Mucosa of descending colon (tissue), 3 donors: ENCODE measurements around the gene UBXN11. TPM values are rescaled to one million over a fixed set of nuclear protein-coding genes. Genes with fewer than 3 reads are reported as not detected.
"Not testable (repeated sequence)": the region's sequence is repeated elsewhere in the genome, so short reads cannot be mapped to it uniquely, and the experiment has no call there.

ENCODE experiments used
- ATAC-seq: fragments of 200-7000 bp; cut with Tn5 transposase; one replicate; pipeline ENCODE4 v1.9.1; 2020; ENCODE audit warnings: mild to moderate bottlenecking, moderate library complexity
- DNase-seq, 3 donors: peaks; one replicate each; pipeline ENCODE4 v3.0.0-alpha.2; 2020
- H3K36me3 ChIP-seq: fragments of 200-600 bp; one replicate; pipeline ENCODE4 v1.8.0; 2021; ENCODE audit warnings: low read depth, mild to moderate bottlenecking
- H3K4me1 ChIP-seq: fragments of 200-600 bp; one replicate; pipeline ENCODE4 v1.8.0; 2021; ENCODE audit warnings: low read depth, mild to moderate bottlenecking
- H3K4me3 ChIP-seq: fragments of 200-600 bp; one replicate; pipeline ENCODE4 v1.8.0; 2021; ENCODE audit warnings: mild to moderate bottlenecking
- H3K9me3 ChIP-seq: fragments of 200-600 bp; one replicate; pipeline ENCODE4 v1.8.0; 2021; ENCODE audit warnings: mild to moderate bottlenecking
- intact Hi-C, 2 donors: fragments of 100-400 bp; cut with DNase I in 1 of 2; cut with micrococcal nuclease in 1 of 2; formaldehyde crosslinking; loops; one replicate each; pipeline versions ENCODE4 v1.11.0 to v1.11.1; 2022; cut with DNase I, micrococcal nuclease
- total RNA-seq, 3 donors: library from RNA; stranded (reverse); fragmentation: NEBNext Ultra II Directional in 2 of 3; extraction: Animal tissue kit (Norgen Biotek cat#: 25700) in 2 of 3; gene quantifications; one replicate each; pipeline versions ENCODE4 v1.2.1 to v1.2.4, GENCODE V29; 2021 to 2023
- TF ChIP-seq, protein P1 (sequence below): fragments of 200-600 bp; IDR thresholded peaks from one replicate; pipeline ENCODE4 v1.8.0; 2022; ENCODE audit warnings: antibody characterized with exemption, mild to moderate bottlenecking
- donor health status: DM: no; HTN: no; CAD: no; lungs with moderate emphysema.
- donor health status: DM: no; HTN: no; CAD: no.
- donor health status: DM: no; HTN: yes; CAD: no.

UBXN11 gene
- total RNA-seq, 3 donors from 2014 or later: 12.9 to 17.9 (median 16.4) TPM

DNA sequence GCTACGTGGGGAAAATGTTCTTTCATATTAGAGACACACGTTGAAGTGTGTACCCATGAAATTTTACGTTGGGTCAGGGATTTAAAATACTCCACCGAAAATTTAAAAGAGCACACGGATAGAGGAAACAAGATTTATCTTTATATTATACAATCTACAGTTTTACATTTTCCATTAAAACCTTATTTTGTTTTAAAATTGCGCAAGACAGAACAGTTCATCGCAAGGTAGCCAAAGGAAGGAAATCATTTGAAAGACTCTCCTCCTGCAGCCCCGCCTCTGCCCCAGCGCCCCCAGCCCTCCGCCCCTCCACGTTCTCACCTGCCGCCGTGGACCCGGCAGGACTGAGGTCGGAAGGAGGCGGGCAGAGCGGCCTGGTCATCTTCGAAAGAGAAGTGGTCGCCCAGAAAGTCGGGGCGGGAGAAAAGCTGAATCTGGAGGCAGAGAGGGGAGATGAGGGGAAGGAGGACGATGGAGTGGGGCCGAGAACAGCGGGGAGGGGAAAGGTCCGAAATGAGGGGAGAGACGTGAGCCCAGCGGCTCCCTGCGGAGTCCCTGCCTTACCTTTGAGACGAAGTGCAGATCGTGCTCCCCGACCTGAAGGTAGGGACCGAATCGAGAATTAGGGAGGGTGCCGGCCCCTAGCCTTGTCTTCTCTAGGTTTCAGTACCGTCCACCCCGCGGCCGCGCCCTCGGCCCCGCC is 29.5 kb upstream of the UBXN11 start:
- DNase-seq: no peak
- peaks cover 4% of the 10 kb centered on the region for H3K4me1 ChIP-seq
- H3K36me3 ChIP-seq: no peaks in the 10 kb centered on the region
- no peaks in the 10 kb centered on the region for H3K9me3 ChIP-seq
- ATAC-seq: peak; percentile 6
- TF ChIP-seq, protein P1, sequence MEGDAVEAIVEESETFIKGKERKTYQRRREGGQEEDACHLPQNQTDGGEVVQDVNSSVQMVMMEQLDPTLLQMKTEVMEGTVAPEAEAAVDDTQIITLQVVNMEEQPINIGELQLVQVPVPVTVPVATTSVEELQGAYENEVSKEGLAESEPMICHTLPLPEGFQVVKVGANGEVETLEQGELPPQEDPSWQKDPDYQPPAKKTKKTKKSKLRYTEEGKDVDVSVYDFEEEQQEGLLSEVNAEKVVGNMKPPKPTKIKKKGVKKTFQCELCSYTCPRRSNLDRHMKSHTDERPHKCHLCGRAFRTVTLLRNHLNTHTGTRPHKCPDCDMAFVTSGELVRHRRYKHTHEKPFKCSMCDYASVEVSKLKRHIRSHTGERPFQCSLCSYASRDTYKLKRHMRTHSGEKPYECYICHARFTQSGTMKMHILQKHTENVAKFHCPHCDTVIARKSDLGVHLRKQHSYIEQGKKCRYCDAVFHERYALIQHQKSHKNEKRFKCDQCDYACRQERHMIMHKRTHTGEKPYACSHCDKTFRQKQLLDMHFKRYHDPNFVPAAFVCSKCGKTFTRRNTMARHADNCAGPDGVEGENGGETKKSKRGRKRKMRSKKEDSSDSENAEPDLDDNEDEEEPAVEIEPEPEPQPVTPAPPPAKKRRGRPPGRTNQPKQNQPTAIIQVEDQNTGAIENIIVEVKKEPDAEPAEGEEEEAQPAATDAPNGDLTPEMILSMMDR: no peak
- intact Hi-C loops: no loop called here
- H3K4me3 ChIP-seq: no peak overlapping the region

DNA sequence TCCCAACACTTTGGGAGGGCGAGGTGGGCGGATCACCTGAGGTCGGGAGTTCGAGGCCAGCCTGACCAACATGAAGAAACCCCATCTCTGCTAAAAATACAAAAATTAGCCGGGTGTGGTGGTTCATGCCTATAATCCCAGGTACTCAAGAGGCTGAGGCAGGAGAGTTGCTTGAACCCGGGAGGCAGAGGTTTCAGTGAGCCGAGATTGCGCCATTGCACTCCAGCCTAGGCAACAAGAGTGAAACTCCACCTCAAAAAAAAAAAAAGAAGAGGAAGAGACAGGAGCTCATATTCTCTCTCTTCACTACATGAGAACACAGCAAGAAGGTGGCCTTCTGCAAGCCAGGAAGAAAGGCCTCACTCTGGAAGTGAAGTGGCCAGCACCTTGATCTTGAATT is 26.9 kb upstream of the UBXN11 start:
- H3K36me3 ChIP-seq, H3K4me3 ChIP-seq, ATAC-seq, intact Hi-C loops, H3K4me1 ChIP-seq, H3K9me3 ChIP-seq, DNase-seq: not testable (repeated sequence)

DNA sequence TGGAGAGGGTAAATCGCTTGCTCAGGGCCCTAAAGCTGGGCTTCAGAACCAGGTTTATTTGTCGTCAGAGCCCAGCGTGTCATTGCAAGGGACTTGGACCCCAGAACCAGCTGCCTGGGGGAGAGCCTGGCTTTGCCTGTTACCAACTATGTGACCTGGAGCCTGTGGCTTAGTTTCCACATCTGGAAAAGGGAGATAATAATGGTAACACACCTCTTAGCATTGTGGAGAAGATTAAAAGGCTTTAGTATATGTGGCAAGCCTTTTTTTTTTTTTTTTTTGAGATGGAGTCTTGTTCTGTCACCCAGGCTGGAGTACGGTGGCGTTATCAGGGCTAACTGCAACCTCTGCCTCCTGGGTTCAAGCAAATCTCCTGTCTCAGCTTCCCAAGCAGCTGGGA is 23.8 kb upstream of the UBXN11 start:
- no peak overlapping the region for H3K4me3 ChIP-seq
- ATAC-seq (no peak), DNase-seq (no peak)
- TF ChIP-seq, protein P1: no peak
- intact Hi-C loops: no loop called here
- H3K4me1 ChIP-seq: no peaks in the 10 kb centered on the region
- no peaks in the 10 kb centered on the region for H3K36me3 ChIP-seq
- H3K9me3 ChIP-seq: no peaks in the 10 kb centered on the region

DNA sequence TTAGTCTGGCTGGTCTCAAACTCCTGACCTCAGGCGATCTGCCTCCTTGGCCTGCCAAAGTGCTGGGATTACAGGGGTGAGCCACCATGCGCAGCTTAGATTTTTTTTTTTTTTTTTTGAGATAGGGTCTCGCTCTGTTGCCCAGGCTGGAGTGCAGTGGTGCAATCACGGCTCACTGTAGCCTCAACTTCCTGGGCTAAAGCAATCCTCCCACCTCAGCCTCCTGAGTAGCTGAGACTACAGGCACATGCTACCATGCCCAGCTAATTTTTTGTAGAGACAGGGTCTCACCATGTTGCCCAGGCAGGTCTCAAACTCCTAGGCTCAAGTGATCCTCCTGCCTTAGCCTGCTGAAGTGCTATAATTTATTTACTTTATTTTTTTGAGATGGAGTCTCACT is 22.9 kb upstream of the UBXN11 start:
- DNase-seq, H3K4me3 ChIP-seq, H3K4me1 ChIP-seq, H3K36me3 ChIP-seq, H3K9me3 ChIP-seq, ATAC-seq, intact Hi-C loops: not testable (repeated sequence)

DNA sequence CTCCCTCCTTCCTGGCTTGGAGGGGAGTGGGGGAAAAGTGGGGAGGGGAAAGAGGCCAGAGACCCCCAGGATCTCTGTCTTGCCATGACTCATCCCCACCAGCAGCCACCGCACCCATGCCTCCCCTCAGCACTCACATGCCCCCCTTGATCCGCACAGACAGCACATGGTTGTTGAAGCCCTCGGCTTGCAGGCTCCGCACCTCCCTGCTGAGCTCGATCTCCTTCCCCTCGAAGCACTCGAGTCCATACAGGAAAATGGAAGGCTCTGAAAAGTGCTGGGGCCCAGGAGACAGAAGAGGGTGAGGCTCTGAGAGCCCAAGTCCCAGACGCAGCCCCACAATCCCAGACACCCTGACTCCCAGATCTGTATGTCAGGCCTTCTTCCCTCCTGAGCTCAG is 22.2 kb upstream of the UBXN11 start:
- no peaks in the 10 kb centered on the region for H3K9me3 ChIP-seq
- DNase-seq (no peak), ATAC-seq (no peak)
- no peaks in the 10 kb centered on the region for H3K36me3 ChIP-seq
- H3K4me1 ChIP-seq: no peaks in the 10 kb centered on the region
- no peak overlapping the region for H3K4me3 ChIP-seq
- TF ChIP-seq, protein P1: no peak
- intact Hi-C loops: no loop called here

DNA sequence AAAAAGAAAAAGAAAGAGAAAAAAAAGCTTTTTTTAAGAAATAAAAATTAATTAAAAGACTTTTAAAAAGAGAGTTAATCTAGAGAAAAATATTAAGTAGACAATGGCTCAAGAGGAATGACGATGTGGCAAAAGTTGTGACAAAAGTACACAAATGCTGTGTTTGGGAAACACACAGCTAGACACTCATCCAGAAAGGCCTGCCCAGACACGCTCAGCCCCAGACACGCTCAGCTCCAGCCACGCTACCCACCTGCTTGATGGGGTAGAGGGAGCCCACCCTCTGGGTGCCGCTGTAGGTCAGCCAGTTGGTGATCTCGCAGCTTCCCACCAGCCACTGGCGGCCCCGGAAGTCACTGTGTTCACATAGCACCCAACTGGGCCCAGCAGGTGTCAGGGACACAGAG is 21.5 kb upstream of the UBXN11 start:
- no peaks in the 10 kb centered on the region for H3K9me3 ChIP-seq
- no peak overlapping the region for H3K4me3 ChIP-seq
- DNase-seq: no peak
- intact Hi-C loops: no loop called here
- no peak for ATAC-seq
- no peaks in the 10 kb centered on the region for H3K4me1 ChIP-seq
- H3K36me3 ChIP-seq: no peaks in the 10 kb centered on the region
- TF ChIP-seq, protein P1: no peak

DNA sequence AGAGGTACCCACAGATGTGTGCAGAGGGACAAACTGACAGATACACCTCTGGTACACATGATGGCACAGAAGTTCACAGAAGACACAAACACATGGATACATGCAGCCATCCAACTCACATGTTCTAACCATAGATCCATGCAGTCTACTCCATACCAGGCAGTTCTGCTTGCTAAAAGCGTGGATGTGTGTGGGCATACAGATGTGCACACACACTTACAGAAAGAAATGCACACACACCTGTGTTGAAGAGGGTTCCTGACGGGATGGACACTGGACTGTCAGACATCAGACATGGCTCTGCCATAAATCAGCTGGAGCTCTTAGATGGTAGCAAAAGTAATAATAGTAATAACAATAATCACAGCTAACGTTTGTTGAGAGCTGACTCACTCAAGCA is 18.1 kb upstream of the UBXN11 start:
- Histone ChIP-seq H3K9me3 (no peaks in the 10 kb centered on the region), H3K36me3 (no peaks in the 10 kb centered on the region), H3K4me3 (no peak overlapping the region), H3K4me1 (peaks cover 5% of the 10 kb centered on the region)
- TF ChIP-seq, protein P1: no peak
- DNase-seq (no peak), ATAC-seq (no peak)
- intact Hi-C loops: loop anchor here (5.0 kb wide), 1 partner anchor 47 kb away; no protein-coding TSS in a partner anchor
